GM21529 (cell line): ENCODE measurements around the gene PAX5.

Experiments used
- ATAC-seq: cut with Tn5 transposase; IDR thresholded peaks from one replicate; pipeline ENCODE4 v1.9.1; 2021; ENCODE audit not compliant: unreplicated experiment

Gene PAX5

DNA sequence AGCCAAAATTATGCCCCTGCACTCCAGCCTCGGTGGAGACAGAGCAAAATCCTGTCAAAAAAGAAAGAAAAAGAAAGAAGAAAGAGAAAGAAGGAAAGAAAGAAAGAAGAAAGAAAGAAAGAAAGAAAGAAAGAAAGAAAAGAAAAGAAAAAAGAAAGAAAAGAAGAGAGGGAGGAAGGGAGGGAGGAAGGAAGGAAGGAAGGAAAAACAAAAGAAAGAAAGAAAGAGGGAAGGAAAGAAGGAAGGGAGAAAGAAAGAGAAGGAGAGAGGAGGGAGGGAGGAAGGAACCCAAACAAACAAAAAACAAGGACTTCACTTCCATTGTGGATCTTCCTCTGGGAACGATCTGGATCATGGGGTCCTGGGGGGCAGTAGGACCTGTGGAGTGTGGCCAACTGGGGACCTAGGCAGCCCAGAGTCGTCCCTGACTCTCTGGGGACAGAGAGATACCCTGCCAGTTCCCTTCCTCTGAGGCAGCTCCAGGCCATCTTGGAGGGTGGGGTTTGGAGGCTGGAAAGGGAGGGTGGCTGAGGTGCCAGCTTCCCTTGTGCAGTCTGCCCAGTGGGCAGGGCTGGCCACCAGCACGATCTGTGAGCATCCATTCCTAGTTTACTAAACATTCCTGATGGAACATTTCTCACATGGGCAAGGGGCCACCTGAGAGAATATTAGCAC, 216.8 kb downstream of the PAX5 start:
- ATAC-seq: no peak

DNA sequence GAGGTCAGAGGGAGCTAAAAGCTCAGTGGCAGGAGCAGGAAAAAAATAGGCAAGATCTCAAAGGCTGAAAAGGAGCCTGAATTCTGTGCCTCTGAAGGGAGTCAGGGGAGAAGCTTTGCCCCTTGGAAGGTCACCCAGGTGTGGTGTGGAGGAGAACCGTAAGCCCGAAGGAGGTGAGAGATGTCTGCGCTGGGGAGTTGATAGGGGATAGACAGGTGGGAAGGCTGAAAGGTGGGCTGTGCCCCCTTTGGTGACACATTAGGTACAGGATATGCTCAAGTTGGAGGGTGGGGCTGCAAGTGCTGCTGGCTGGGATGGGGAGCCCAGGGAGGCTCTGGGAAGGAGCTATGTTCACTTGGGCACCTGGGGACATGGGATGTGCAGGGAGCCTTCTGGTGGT, 217.7 kb downstream of the PAX5 start:
- no peak for ATAC-seq

- ATAC-seq: no peak
These were observed 218.3 kb downstream of the PAX5 start for GRCh38 chr9:36815566-36816348.

DNA sequence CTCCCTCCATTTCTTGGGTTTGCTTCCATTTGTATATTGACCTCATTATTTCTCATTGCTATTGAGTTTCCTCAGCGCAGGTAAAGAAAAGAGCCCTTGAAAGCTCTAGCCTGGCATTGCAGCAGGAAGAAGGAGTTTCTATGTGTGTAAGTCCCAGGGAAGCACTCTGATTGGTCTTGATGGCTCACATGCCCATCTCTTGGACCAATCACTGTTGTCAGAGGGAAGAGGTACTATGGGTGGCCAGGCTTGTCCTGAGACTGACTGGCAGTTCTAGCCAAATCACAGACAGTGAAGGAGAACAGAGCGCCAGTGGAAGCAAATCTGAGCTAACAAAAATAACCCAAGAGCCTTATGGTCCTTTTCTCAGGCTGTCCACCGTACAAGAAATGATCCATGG, 219.0 kb downstream of the PAX5 start:
- ATAC-seq: no peak

- ATAC-seq: no peak
These were observed 220.9 kb downstream of the PAX5 start for GRCh38 chr9:36813154-36813553.

GRCh38 chr9:36812556-36812955, 221.5 kb downstream of the PAX5 start:
- no peak for ATAC-seq

DNA sequence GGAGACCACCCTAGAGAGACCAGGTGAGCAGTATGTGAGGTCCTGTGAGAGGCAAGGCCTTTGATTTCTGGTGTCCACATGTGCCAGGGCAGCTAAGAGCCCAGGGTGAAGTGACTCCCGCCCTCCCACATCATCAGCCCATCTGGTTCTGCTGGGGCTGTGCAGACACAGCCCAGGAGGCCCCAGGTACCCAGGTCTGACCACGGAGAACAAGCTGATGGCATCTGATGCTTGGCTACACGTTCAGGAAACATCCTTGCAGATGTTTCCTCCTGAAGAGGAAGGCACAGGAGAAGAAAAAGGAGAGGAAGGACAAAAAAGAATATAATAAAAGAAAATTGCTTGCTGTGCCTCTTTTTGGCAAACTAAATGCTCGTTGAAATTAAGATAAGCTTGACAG, 225.8 kb downstream of the PAX5 start:
- no peak for ATAC-seq

- ATAC-seq: no peak
These were observed 230.1 kb downstream of the PAX5 start for GRCh38 chr9:36803961-36804360.

DNA sequence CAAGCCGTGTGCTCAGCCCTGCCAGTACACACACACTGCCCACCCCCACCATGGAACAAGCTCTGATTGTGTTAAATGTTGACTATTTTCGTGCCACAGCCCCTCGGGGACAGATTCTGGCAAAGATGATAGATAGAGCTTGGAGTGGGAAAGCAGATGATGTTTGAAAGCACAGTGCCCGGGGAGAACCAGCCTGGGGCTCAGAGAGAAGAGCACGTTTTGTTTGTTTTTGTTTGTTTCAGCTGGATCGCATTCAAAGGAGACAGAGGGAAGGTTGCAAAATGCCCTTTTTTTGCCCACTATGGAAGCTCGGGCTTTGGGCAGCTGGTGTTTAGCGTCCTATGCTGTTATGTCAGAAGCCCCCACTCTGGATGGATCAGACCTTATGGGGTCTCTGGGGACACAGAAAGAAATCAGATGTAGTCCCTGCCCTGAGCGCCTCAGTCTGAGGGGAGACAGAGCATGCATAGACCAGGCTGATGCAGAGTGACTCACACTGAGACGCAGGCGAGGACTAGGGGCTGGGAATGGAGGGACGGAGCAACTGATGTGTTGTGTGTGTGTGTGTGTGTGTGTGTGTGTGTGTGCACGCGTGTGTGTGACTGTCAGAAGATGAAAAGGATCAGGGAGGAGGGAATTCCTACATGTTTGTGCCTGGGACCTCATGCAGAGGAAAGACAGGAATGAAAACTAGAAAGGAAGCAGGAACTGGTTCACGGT, 231.7 kb downstream of the PAX5 start:
- no peak for ATAC-seq

GRCh38 chr9:36800455-36800854, 233.6 kb downstream of the PAX5 start:
- ATAC-seq: no peak

GRCh38 chr9:36798350-36799065, 235.6 kb downstream of the PAX5 start:
- no peak for ATAC-seq

- ATAC-seq: no peak
These were observed 236.4 kb downstream of the PAX5 start for GRCh38 chr9:36797471-36798220.

- no peak for ATAC-seq
These were observed 237.2 kb downstream of the PAX5 start for GRCh38 chr9:36796671-36797419.

DNA sequence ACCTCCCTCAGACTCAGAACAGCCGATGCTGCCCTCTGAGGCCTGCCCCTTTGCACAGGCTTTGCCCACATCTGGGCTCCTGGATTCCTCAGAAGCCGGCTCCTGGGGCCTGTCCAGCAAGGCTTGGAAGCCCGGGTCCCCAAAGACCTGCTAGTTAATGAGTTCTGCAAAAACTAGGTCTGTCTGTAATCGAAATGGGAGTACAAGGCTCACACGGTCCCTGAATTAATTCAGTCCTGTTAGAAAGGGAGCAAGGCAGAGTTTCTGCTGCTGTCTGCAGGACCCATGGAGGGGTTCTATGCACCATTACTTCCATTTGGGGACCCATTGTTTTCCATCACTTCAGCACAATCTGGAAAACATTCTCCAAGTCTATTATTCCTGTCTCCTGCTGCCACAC, 239.6 kb downstream of the PAX5 start:
- ATAC-seq: no peak

DNA sequence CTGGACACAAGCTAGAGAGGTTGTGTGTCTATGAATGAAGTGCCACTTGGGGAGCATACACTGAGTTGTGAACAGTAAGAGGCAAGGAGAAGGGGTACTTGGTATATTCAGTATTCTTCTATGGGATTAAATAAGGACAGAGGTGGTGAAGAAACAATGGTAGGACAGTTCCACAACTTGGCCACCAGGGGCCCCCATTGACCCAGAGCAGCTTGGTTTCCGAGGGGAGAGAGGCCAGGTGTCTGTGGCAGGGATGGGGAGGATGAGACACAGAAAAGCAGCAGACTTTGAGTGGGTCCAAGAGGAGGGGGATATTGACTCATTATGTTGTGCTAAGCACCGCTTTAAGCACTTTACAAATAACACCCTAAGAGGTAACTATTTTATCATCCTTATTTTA, 240.8 kb downstream of the PAX5 start:
- ATAC-seq: no peak

GRCh38 chr9:36791222-36791950, 242.7 kb downstream of the PAX5 start:
- no peak for ATAC-seq

- ATAC-seq: no peak
These were observed 244.2 kb downstream of the PAX5 start for GRCh38 chr9:36789886-36790285.

GRCh38 chr9:36788534-36788933, 245.5 kb downstream of the PAX5 start:
- no peak for ATAC-seq

DNA sequence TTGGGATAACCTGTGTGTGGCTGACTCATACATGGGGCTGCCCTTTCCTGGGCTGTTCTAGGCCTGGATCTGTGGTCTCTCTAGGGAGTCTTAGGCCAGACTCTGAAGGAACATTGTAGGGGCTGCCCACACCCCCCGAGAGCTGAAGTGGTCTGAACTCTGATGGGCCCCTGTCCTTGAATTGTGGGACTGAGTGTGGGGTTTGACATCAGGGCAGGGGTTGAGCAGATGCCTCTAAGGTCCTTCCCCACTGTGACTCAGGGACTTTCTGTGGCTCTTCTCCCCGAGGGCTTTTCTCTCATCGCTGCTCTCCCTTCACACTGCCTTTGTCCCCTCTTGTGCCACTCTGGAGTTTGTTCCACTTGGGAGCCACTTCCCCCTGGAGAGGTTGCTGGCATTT, 246.4 kb downstream of the PAX5 start:
- ATAC-seq: no peak
